Measurements from ENCODE around the gene CTXN1. TPM values are rescaled to one million over a fixed set of nuclear protein-coding genes. Genes with fewer than 3 reads are reported as not detected.

The CTXN1 gene
- total and polyA plus RNA-seq, 2 of the 4 experiments (the other 2 are of a cell fraction) = 0.36 to 7.4 TPM

GRCh38 chr19:7921967-7922835 is 3.7 kb downstream of the CTXN1 start (continued):
- no peak for TF ChIP-seq RAD21 (IDR thresholded peaks at IDR 0.05; ENCODE audit: low read length)
- TF ChIP-seq CHD1 (IDR thresholded peaks at IDR 0.05; ENCODE audit: low read depth, low read length) = no peak

- H4K5ac ChIP-seq (ENCODE audit: low read depth, low read length) = no peak overlapping the region
- peak overlapping the region; percentile 97 for H2AFZ ChIP-seq (replicated peaks; ENCODE audit: low read length, poor library complexity)
- H4K91ac ChIP-seq (ENCODE audit: insufficient read depth, low read depth, low read length) = peak overlapping the region; percentile 82
- H2AK5ac ChIP-seq (ENCODE audit: low read depth, low read length) = peak overlapping the region; percentile 95
- in situ Hi-C loops (cut with MboI; ENCODE audit: low sequenced_read_pairs) (no loop called here), dilution Hi-C loops (cut with HindIII; ENCODE audit: low sequenced_read_pairs, unreplicated experiment) (no loop called here), intact Hi-C loops (cut with micrococcal nuclease) (no loop called here)
- H3K9ac ChIP-seq (ENCODE audit: low read depth, low read length) = peak overlapping the region; percentile 80
- H2AK9ac ChIP-seq (replicated peaks; ENCODE audit: low read depth, low read length, poor library complexity) = peak overlapping the region; percentile 99
- peak overlapping the region; percentile 58 for H3K4me3 ChIP-seq (ENCODE audit: insufficient read depth, low read depth, low read length)
- ATAC-seq (ENCODE audit: low read depth) = no peak
- H3K14ac ChIP-seq (replicated peaks; ENCODE audit: low read depth, low read length) = peak overlapping the region; percentile 99
- H4K8ac ChIP-seq (ENCODE audit: low read depth in 2 of 2, low read length in 2 of 2) = peak overlapping the region; percentile 1 to 94; a peak in 2 of 4 replicates
- H4K20me1 ChIP-seq (ENCODE audit: insufficient read depth, low read length) = peaks cover 11% of the 10 kb centered on the region
- peaks cover 18% of the 10 kb centered on the region for H3K4me1 ChIP-seq (ENCODE audit: control insufficient read depth, insufficient read depth, low read length)
- POLR2A ChIA-PET (ENCODE audit: unreplicated experiment) = interaction anchor here (0.6 kb wide), 1 partner anchor 415 kb away, joined by 3 read pairs; no protein-coding TSS in a partner anchor
- H3K36me3 ChIP-seq (ENCODE audit: control insufficient read depth, insufficient read depth, low read length) = peaks cover 7% of the 10 kb centered on the region; the same call in 1 of the 2 replicates
- peak overlapping the region; percentile 93 for H3K4me2 ChIP-seq (ENCODE audit: low read depth, low read length)
- H2BK5ac ChIP-seq (ENCODE audit: low read depth, low read length, poor library complexity, severe bottlenecking) = peak overlapping the region; percentile 87
- H3K9me3 ChIP-seq (ENCODE audit: control insufficient read depth, insufficient read depth, low read length) = no peaks in the 10 kb centered on the region
- H2BK15ac ChIP-seq (ENCODE audit: low read depth, low read length) = no peak overlapping the region
- no TSS peak for BruUV-seq (replicated peaks)
- 69% methylated on average over 7 of the region's 17 CpGs; no CpG with 5 or more reads in 1 of the 2 experiments for WGBS, 2 experiments (ENCODE audit: extremely low coverage in 2 of 2, insufficient read length in 1 of 2)
- H3K27ac ChIP-seq (ENCODE audit: insufficient read depth, low read length) = peak overlapping the region; percentile 79
- H2BK20ac ChIP-seq (ENCODE audit: low read depth, low read length) = no peak overlapping the region
- no peak overlapping the region for H3K18ac ChIP-seq (ENCODE audit: low read depth, low read length)
- H3K23ac ChIP-seq (ENCODE audit: low read depth, low read length) = peak overlapping the region; percentile 98; the same call in 1 of the 2 replicates
- H3K4ac ChIP-seq (ENCODE audit: low read depth, low read length) = peak overlapping the region; percentile 97
- H3K79me1 ChIP-seq (ENCODE audit: low read depth in 1 of 2, low read length in 2 of 2) = peaks cover 0 to 22% of the 10 kb centered on the region in 2 experiments; a peak in 2 of 4 replicates
- no peak overlapping the region; the same call in 1 of the 2 replicates for H2BK120ac ChIP-seq (ENCODE audit: low read depth, low read length)
- H3K27me3 ChIP-seq (ENCODE audit: control insufficient read depth, insufficient read depth, low read length) = peaks cover 2% of the 10 kb centered on the region; the same call in 1 of the 2 replicates
- DNase-seq = no peak
- peak overlapping the region; percentile 20; the same call in 1 of the 2 replicates for H3K56ac ChIP-seq (ENCODE audit: extremely low read depth, insufficient read depth, low read length)
- CTCF ChIA-PET = interaction anchor here (1.1 kb wide), 1 partner anchor 27 kb away, joined by 3 read pairs; no protein-coding TSS in a partner anchor
- H3K9me1 ChIP-seq (ENCODE audit: insufficient read depth, low read length) = peaks cover 9% of the 10 kb centered on the region
- TF ChIP-seq RAD21 (IDR thresholded peaks at IDR 0.05; ENCODE audit: low read length) = no peak
- TF ChIP-seq SMC3 (IDR thresholded peaks at IDR 0.05; ENCODE audit: low read depth, low read length) = no peak
- no peak for TF ChIP-seq MAFK (IDR thresholded peaks at IDR 0.05; ENCODE audit: low read depth, low read length)
- no peak for TF ChIP-seq RFX5 (IDR thresholded peaks at IDR 0.05; ENCODE audit: low read depth, low read length)
- TF ChIP-seq CTCF (conservative IDR thresholded peaks at IDR 0.05; ENCODE audit: low read depth, low read length) = no peak
- no peak for TF ChIP-seq USF2 (IDR thresholded peaks at IDR 0.05; ENCODE audit: low read depth, low read length)
- no peak for TF ChIP-seq MXI1 (IDR thresholded peaks at IDR 0.05; ENCODE audit: borderline replicate concordance, low read depth, low read length)
- TF ChIP-seq RCOR1 (IDR thresholded peaks at IDR 0.05; ENCODE audit: insufficient replicate concordance, low read length) = no peak
- no peak for TF ChIP-seq BHLHE40 (IDR thresholded peaks at IDR 0.05; ENCODE audit: low read depth, low read length)
- TF ChIP-seq POLR2A (IDR thresholded peaks at IDR 0.05; ENCODE audit: low read depth, low read length) = no peak
These were observed 4.5 kb downstream of the CTXN1 start for GRCh38 chr19:7921302-7921966.

Measured in IMR-90 (cell line).